ENCODE data around the gene RUNX2.

GRCh38 chr6:45566882-45567281 is 238.8 kb downstream of the RUNX2 start:
- TF ChIP-seq CTCF (conservative IDR thresholded peaks at IDR 0.05; ENCODE audit: low read depth in 2 of 2) (no peak), POLR2AphosphoS5 (IDR thresholded peaks at IDR 0.05; ENCODE audit: low read depth) (no peak), ZNF114 (CRISPR knock-in tag; IDR thresholded peaks at IDR 0.05) (no peak), EZH2phosphoT487 (IDR thresholded peaks at IDR 0.05; ENCODE audit: unreplicated experiment) (no peak), EZH2 (IDR thresholded peaks at IDR 0.05; ENCODE audit: low read depth, unreplicated experiment) (no peak), ETS1 (IDR thresholded peaks at IDR 0.05) (no peak), REST (IDR thresholded peaks at IDR 0.05; ENCODE audit: unreplicated experiment) (no peak), NANOG (IDR thresholded peaks at IDR 0.05; ENCODE audit: borderline replicate concordance) (no peak), STAT1 (IDR thresholded peaks at IDR 0.05; ENCODE audit: unreplicated experiment) (no peak), JUNB (IDR thresholded peaks at IDR 0.05; ENCODE audit: unreplicated experiment) (no peak)
